OCI-LY7 (cell line): ENCODE data around the gene KLF11. TPM values are rescaled to one million over a fixed set of nuclear protein-coding genes. Genes with fewer than 3 reads are reported as not detected.

ENCODE experiments used
- BruUV-seq: library from RNA; stranded (reverse); fragments of 400-500 nt; replicated peaks from 2 replicates; lab custom pipeline; 2021; lab: Mats Ljungman, UMichigan
- CTCF ChIA-PET: fragments of 300-600 bp; sonication (Branson Sonifier 250); formaldehyde crosslinking; loops from one replicate; lab custom pipeline; 2022; ENCODE audit warnings: antibody characterized with exemption; ENCODE audit not compliant: unreplicated experiment; lab: Charles Lee
- POLR2A ChIA-PET: fragments of 300-600 bp; sonication (Branson Sonifier 250); formaldehyde crosslinking; loops from one replicate; lab custom pipeline; 2022; ENCODE audit warnings: antibody characterized with exemption; lab: Charles Lee
- DNase-seq: peaks from one replicate; pipeline ENCODE4 v3.0.0-alpha.2; 2015; ENCODE audit warnings: low spot score
- H2AFZ ChIP-seq: fragments of 200-600 bp; sonication (generic), shearing (Covaris generic); 2 replicates; pipeline ENCODE4 v1.6.1; 2014; ENCODE audit warnings: mild to moderate bottlenecking, antibody characterized with exemption, low read length, moderate library complexity
- H3K27ac ChIP-seq: fragments of 200-600 bp; sonication (generic); 2 replicates; pipeline ENCODE4 v1.5.1; 2014; ENCODE audit warnings: mixed run types, low read depth, mild to moderate bottlenecking, moderate library complexity, low read length, inconsistent platforms; ENCODE audit not compliant: poor library complexity, severe bottlenecking
- H3K36me3 ChIP-seq: fragments of 200-600 bp; sonication (generic); 2 replicates; pipeline ENCODE4 v1.6.1; 2014; ENCODE audit warnings: mild to moderate bottlenecking, antibody characterized with exemption, low read length, moderate library complexity, mixed read lengths; ENCODE audit not compliant: insufficient read depth
- H3K4me1 ChIP-seq: fragments of 200-600 bp; sonication (generic); 2 replicates; pipeline ENCODE4 v1.5.1; 2014; ENCODE audit warnings: mild to moderate bottlenecking, low read length; ENCODE audit not compliant: insufficient read depth, poor library complexity, severe bottlenecking
- H3K4me2 ChIP-seq: fragments of 200-600 bp; sonication (generic); 2 replicates; pipeline ENCODE4 v1.6.1; 2014; ENCODE audit warnings: mild to moderate bottlenecking, low read length
- H3K4me3 ChIP-seq: fragments of 200-600 bp; sonication (generic); 2 replicates; pipeline ENCODE4 v1.5.1; 2014; ENCODE audit warnings: mild to moderate bottlenecking, low read depth, low read length; ENCODE audit not compliant: poor library complexity, severe bottlenecking
- H3K79me2 ChIP-seq: fragments of 200-600 bp; sonication (generic); 2 replicates; pipeline ENCODE4 v1.6.1; 2016; ENCODE audit warnings: low read depth, mild to moderate bottlenecking, low read length, moderate library complexity, mixed read lengths; ENCODE audit not compliant: insufficient read depth
- H3K9me2 ChIP-seq: fragments of 200-600 bp; sonication (generic); 2 replicates; pipeline ENCODE4 v1.6.1; 2016; ENCODE audit warnings: mild to moderate bottlenecking, low read length, mixed read lengths; ENCODE audit not compliant: insufficient read depth
- H3K9me3 ChIP-seq: fragments of 200-600 bp; sonication (generic); 2 replicates; pipeline ENCODE4 v1.6.1; 2014; ENCODE audit warnings: mild to moderate bottlenecking, mixed run types, low read length, mixed read lengths
- H4K20me1 ChIP-seq: fragments of 200-600 bp; sonication (generic); 2 replicates; pipeline ENCODE4 v1.6.1; 2014; ENCODE audit warnings: mild to moderate bottlenecking, antibody characterized with exemption, low read length, moderate library complexity, mixed read lengths; ENCODE audit not compliant: insufficient read depth
- EZH2phosphoT487 ChIP-seq: fragments of 200-600 bp; sonication (generic); IDR thresholded peaks from 2 replicates; pipeline ENCODE4 v1.6.1; 2018; ENCODE audit warnings: low read depth, borderline replicate concordance, mild to moderate bottlenecking, mixed run types, antibody characterized with exemption, low read length, moderate library complexity, mixed read lengths
- intact Hi-C: fragments of 100-400 bp; cut with micrococcal nuclease; formaldehyde crosslinking; loops from one replicate; pipeline ENCODE4 v1.10.0; 2022; ENCODE audit not compliant: unreplicated experiment
- total RNA-seq, 2 experiments: library from RNA; depleted of rRNA in 1 of 2; stranded (reverse); fragments of >200 nt in 1 of 2; shearing (Covaris generic) in 1 of 2; gene quantifications; 2 replicates each; pipeline ENCODE4 v1.2.3, GENCODE V29; 2014 to 2022
- TF ChIP-seq, protein P1 (sequence below): fragments of 200-600 bp; sonication (generic); conservative IDR thresholded peaks from 2 replicates; pipeline ENCODE4 v1.5.1; 2014; ENCODE audit warnings: mild to moderate bottlenecking, antibody characterized with exemption, low read length, moderate library complexity, mixed read lengths

The KLF11 gene
- total RNA-seq, 2 experiments from 2014 or later = 6.5 to 14.9 TPM

DNA sequence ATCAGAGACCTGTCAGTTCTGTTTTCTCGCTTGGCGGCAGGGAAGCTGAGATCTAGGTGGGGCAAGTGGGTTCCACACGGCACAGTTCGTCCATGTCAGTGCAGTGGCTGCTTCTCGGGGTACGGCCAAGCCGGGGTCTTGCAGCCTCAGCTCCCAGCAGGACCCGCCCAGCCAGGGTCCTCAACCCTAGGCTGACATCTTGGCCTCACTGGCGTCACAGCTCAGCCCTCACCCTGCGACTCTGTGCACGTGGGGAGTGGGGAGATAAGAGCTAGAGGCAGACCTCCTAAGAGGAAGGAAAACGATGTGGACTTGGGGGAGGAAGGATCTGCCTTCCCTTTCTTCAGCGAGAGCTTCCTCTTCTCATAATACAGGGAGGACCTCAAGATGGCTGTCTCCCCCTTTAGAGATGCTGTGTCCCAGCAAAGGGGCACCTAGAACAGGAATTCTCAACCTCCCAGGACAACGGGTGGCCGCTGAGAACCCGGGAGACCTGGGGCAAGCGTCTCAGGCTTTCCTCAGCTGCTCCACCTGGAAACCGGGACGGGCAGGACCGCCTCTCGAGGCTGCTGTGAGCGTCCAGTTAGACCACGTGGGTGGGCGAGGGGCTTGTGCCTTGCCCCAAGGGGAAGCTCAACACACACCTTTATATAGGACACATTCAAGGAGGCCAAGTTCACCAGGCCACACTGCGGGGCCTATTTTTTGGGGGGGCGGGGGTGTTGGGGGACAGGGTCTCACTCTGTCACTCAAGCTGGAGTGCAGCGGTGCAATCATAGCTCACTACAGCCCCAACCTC lies 23.5 kb upstream of the KLF11 start:
- ChIA-PET POLR2A (no interaction called here), CTCF (no interaction called here)
- Histone ChIP-seq H2AFZ (no peak overlapping the region), H3K9me3 (no peaks in the 10 kb centered on the region), H4K20me1 (no peaks in the 10 kb centered on the region), H3K4me3 (no peak overlapping the region), H3K4me1 (no peaks in the 10 kb centered on the region), H3K4me2 (no peak overlapping the region), H3K79me2 (no peaks in the 10 kb centered on the region), H3K9me2 (no peaks in the 10 kb centered on the region), H3K27ac (no peak overlapping the region), H3K36me3 (no peaks in the 10 kb centered on the region)
- BruUV-seq = no TSS peak
- intact Hi-C loops = no loop called here
- TF ChIP-seq EZH2phosphoT487 = no peak
- TF ChIP-seq, protein P1, sequence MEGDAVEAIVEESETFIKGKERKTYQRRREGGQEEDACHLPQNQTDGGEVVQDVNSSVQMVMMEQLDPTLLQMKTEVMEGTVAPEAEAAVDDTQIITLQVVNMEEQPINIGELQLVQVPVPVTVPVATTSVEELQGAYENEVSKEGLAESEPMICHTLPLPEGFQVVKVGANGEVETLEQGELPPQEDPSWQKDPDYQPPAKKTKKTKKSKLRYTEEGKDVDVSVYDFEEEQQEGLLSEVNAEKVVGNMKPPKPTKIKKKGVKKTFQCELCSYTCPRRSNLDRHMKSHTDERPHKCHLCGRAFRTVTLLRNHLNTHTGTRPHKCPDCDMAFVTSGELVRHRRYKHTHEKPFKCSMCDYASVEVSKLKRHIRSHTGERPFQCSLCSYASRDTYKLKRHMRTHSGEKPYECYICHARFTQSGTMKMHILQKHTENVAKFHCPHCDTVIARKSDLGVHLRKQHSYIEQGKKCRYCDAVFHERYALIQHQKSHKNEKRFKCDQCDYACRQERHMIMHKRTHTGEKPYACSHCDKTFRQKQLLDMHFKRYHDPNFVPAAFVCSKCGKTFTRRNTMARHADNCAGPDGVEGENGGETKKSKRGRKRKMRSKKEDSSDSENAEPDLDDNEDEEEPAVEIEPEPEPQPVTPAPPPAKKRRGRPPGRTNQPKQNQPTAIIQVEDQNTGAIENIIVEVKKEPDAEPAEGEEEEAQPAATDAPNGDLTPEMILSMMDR = no peak
- no peak for DNase-seq

DNA sequence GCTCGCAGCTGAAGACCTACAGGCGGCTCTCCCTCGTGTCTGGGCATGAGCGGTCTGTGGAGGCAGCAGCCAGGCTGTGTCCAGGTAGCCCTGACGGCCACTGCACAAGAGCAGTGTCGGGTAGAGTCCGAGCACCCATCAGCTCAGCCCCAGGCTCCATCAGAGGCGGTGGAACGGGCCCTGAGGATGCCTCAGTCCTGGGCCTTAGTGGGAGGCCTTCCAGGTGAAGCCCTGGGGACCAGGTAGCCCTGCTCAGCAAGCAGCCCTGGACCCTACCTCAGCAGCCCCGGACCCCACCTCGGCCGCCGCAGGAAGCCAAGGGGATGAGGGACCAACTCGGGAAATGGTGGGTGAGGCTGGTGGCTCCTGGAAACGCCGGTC lies 21.3 kb upstream of the KLF11 start:
- intact Hi-C loops = no loop called here
- TF ChIP-seq EZH2phosphoT487 = no peak
- TF ChIP-seq, protein P1 = no peak

DNA sequence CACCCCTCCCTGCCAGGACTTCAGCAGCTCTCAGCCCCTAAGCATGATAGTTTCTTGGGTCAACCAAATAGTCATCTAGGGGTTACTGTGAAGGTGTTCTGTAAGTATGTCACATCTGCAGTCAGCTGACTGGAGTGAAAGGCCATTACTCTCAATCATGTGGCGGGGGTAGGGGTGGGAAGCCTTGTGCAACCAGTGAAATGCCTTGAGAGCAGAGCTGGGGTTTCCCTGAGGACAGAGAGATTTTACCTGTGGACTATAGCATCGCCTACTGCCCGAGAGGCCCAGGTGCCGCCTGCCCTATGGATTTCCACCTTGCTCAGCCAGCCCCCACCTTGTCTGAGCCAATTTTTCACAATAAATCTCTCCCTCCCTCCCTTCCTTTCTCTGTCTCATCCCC lies 20.9 kb upstream of the KLF11 start:
- Histone ChIP-seq H3K4me1 (no peaks in the 10 kb centered on the region), H3K79me2 (no peaks in the 10 kb centered on the region), H3K36me3 (no peaks in the 10 kb centered on the region), H3K9me2 (no peaks in the 10 kb centered on the region), H4K20me1 (no peaks in the 10 kb centered on the region), H3K9me3 (no peaks in the 10 kb centered on the region), H3K4me3 (no peak overlapping the region), H3K4me2 (no peak overlapping the region), H3K27ac (no peak overlapping the region), H2AFZ (no peak overlapping the region)
- no peak for TF ChIP-seq EZH2phosphoT487
- TF ChIP-seq, protein P1 = no peak
- intact Hi-C loops = no loop called here
- ChIA-PET POLR2A (no interaction called here), CTCF (no interaction called here)
- no peak for DNase-seq
- no TSS peak for BruUV-seq

More for the DNA sequence above, 21.3 kb upstream of the KLF11 start:
- H2AFZ ChIP-seq = no peak overlapping the region
- H3K4me1 ChIP-seq = no peaks in the 10 kb centered on the region
- H3K79me2 ChIP-seq = no peaks in the 10 kb centered on the region
- POLR2A ChIA-PET = no interaction called here
- no peak overlapping the region for H3K27ac ChIP-seq
- no peaks in the 10 kb centered on the region for H3K36me3 ChIP-seq
- no peak overlapping the region for H3K4me3 ChIP-seq
- no peaks in the 10 kb centered on the region for H3K9me2 ChIP-seq
- H4K20me1 ChIP-seq = no peaks in the 10 kb centered on the region
- CTCF ChIA-PET = no interaction called here
- BruUV-seq = no TSS peak
- no peak overlapping the region for H3K4me2 ChIP-seq
- no peaks in the 10 kb centered on the region for H3K9me3 ChIP-seq
- no peak for DNase-seq
